Measurements from ENCODE around the gene LCK. TPM values are rescaled to one million over a fixed set of nuclear protein-coding genes. Genes with fewer than 3 reads are reported as not detected.
A peak's percentile ranks its signal among the peaks of the same experiment; 100 is the strongest.
"Not testable (repeated sequence)": the region's sequence is repeated elsewhere in the genome, so short reads cannot be mapped to it uniquely, and the experiment has no call there.

Gene LCK
- polyA plus RNA-seq, 1 donor, result 0.35 TPM

DNA sequence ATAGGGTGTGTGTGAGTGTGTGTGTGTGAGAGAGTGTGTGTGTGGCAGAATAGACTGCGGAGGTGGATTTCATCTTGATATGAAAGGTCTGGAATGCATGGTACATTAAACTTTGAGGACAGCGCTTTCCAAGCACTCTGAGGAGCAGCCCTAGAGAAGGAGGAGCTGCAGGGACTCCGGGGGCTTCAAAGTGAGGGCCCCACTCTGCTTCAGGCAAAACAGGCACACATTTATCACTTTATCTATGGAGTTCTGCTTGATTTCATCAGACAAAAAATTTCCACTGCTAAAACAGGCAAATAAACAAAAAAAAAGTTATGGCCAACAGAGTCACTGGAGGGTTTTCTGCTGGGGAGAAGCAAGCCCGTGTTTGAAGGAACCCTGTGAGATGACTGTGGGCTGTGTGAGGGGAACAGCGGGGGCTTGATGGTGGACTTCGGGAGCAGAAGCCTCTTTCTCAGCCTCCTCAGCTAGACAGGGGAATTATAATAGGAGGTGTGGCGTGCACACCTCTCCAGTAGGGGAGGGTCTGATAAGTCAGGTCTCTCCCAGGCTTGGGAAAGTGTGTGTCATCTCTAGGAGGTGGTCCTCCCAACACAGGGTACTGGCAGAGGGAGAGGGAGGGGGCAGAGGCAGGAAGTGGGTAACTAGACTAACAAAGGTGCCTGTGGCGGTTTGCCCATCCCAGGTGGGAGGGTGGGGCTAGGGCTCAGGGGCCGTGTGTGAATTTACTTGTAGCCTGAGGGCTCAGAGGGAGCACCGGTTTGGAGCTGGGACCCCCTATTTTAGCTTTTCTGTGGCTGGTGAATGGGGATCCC lies 22.5 kb downstream of the LCK start:
- no peak for DNase-seq (ENCODE audit: low read depth)

DNA sequence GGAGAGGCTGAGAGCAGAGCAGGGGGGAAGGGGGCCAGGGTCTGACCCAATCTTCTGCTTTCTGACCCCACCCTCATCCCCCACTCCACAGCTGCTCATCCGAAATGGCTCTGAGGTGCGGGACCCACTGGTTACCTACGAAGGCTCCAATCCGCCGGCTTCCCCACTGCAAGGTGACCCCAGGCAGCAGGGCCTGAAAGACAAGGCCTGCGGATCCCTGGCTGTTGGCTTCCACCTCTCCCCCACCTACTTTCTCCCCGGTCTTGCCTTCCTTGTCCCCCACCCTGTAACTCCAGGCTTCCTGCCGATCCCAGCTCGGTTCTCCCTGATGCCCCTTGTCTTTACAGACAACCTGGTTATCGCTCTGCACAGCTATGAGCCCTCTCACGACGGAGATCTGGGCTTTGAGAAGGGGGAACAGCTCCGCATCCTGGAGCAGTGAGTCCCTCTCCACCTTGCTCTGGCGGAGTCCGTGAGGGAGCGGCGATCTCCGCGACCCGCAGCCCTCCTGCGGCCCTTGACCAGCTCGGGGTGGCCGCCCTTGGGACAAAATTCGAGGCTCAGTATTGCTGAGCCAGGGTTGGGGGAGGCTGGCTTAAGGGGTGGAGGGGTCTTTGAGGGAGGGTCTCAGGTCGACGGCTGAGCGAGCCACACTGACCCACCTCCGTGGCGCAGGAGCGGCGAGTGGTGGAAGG lies 23.7 kb downstream of the LCK start:
- DNase-seq (ENCODE audit: low read depth), result no peak

DNA sequence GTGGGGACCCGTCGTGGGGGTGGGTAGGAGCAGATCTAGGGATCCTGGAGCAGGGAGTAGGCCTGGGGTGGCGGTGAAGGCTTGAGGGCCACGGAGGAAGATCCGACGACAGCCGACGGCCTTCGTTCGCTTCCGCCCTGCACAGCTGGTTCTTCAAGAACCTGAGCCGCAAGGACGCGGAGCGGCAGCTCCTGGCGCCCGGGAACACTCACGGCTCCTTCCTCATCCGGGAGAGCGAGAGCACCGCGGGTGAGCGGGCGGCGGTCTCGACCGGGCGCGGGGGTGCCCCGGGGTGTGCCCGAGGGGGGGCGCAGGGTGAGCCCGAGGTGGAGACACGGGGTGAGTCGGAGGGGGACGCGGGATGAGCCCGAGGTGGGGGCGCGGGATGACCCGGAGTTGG lies 24.4 kb downstream of the LCK start:
- no peak for DNase-seq (ENCODE audit: low read depth)

DNA sequence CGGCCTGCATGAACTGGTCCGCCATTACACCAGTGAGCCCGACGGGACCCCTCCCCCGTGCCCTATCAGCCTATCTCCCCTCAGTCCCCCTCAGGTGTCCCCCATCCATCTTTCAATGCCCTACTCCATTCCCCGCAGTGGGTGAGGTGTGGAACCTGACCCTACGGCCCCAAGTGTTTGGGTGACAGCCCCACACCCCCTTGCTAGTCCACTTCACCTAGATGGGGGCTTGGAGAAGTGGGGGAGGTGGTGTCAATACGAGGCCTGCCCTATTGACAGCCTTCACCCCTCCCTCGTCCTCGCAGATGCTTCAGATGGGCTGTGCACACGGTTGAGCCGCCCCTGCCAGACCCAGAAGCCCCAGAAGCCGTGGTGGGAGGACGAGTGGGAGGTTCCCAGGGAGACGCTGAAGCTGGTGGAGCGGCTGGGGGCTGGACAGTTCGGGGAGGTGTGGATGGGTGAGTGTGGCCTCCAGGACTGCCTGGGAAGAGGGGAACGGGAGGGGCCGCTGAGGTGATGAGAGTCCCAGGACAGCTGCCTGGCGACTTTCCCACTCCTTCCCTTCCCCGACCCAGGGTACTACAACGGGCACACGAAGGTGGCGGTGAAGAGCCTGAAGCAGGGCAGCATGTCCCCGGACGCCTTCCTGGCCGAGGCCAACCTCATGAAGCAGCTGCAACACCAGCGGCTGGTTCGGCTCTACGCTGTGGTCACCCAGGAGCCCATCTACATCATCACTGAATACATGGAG lies 25.1 kb downstream of the LCK start:
- no peak for DNase-seq (ENCODE audit: low read depth)

DNA sequence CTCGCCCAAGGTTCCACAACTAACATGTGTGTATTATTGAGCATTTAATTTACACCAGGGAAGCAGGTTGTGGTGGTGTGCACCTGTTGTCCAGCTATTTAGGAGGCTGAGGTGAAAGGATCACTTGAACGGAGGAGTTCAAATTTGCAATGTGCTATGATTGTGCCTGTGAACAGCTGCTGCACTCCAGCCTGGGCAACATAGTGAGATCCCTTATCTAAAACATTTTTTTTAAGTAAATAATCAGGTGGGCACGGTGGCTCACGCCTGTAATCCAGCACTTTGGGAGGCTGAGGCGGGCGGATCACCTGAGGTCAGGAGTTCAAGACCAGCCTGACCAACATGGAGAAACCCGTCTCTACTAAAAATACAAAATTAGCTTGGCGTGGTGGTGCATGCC lies 33.7 kb downstream of the LCK start:
- DNase-seq (ENCODE audit: low read depth), result not testable (repeated sequence)

DNA sequence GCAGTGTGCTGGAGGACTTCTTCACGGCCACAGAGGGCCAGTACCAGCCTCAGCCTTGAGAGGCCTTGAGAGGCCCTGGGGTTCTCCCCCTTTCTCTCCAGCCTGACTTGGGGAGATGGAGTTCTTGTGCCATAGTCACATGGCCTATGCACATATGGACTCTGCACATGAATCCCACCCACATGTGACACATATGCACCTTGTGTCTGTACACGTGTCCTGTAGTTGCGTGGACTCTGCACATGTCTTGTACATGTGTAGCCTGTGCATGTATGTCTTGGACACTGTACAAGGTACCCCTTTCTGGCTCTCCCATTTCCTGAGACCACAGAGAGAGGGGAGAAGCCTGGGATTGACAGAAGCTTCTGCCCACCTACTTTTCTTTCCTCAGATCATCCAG lies 34.6 kb downstream of the LCK start:
- no peak for DNase-seq (ENCODE audit: low read depth)

DNA sequence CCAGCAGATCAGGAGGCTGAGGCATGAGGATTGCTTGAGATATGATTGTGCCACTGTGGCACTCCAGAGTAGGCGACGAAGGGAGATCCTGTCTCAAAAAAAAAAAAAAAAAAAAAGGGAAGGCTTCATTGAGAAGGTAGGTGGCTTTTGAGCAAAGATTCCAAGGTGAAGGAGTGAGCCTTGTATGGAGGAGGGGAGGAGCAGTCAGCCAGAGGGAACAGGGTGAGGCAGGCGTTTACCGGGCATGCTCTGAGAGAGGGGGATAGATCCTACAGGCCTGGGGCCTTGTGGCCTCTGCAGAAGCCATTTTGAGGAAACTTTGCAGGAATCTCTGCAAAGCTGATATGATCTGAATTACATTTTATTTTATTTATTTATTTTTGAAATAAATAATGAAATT lies 35.7 kb downstream of the LCK start:
- DNase-seq (ENCODE audit: low read depth), result no peak

DNA sequence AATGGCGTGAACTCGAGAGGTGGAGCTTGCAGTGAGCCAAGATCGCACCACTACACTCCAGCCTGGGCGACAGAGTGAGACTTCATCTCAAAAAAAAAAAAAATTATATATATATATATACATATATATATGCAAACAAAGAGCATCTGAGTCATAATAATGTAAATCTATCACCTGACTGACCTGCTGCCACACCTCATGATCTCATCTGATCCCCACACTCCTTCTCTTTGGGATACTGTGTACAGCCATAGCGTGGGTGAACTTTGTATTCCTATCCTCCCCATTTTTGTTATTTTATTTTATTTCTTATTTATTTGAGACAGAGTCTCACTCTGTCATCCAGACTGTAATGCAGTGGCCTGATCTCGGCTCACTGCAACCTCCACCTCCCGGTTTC lies 38.2 kb downstream of the LCK start:
- DNase-seq (ENCODE audit: low read depth), result no peak

DNA sequence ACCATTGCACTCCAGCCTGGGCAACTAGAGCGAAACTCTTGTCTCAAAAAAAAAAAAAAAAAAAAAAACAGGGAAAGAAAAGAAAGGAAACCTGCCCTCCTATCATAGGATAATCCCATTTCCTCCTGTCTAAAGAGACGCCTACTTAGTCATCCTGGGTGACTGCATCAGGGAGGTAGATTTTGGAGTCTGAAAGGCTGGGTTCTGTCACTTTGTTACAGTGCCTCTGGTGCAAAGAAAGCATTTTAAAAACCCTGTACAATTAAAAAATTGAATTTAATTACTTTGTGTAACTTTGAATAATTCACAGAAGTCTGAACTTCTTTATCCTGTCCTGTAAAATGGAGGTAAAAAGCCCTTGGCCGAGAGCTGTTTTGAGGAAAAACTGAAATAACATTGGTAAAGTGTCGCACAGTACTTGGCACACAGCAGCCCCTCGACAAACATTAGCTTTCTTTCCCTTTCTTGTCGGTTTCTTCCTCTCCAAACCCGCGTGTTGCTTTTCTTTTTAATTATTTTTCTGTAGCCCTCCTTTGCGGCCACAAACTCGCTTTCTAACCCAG lies 40.2 kb downstream of the LCK start:
- no peak for DNase-seq (ENCODE audit: low read depth)

DNA sequence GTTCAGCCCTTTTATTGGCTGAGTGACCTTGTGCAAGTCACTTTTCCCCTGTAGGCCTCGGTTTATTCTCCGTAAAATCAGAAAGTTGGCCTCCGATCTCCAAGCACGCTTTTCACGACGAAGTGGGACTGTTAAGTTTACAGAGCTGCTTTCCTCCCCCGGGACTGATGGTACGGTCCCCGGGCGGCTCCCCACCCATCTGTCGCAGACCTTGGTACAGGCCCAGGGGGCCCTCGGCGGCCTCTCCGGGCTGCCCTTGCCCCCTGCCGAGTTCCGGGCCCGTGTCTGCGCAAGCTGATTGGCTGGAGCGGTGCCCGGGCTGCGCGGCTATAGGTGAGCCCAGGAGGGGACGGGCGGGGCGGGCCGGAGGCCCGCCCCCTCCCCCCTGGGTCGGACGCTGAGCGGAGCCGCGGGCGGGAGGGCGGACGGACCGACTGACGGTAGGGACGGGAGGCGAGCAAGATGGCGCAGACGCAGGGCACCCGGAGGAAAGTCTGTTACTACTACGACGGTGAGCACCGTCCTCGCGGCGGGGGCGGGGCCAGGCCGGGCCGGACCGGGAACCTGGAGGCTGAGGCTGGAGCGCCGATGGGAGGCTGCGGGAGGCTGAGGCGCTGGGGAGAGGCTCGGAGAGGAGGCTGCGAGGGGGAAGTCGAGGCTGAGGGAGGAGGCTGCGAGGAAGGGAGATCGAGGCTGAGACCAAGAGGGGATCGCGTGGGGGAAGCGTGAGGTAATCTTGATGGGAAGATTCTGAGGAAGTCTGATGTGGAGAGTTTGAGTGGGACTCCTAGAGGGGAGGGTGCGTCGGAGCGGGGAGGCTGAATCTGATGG lies 40.9 kb downstream of the LCK start, which contains the start of gene HDAC1:
TSS of gene HDAC1 (plus strand) at position 376 of the 831 bp plus-strand sequence. CDS start at position 463, 87 bp downstream.
- DNase-seq (ENCODE audit: low read depth), result peak; percentile 35

DNA sequence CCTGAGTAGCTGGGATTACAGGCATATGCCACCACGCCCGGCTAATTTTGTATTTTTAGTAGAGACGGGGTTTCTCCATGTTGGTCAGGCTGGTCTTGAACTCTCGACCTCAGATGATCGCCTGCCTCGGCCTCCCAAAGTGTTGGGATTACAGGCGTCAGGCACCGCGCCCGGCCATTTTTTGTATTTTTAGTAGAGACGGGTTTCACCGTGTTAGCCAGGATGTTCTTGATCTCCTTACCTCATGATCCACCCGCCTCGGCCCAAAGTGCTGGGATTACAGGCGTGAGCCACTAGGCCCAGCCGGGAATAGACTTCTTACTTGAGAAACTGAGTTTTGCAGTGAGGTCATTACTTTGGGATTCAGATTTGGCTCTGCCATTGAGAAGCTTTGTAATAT lies 47.1 kb downstream of the LCK start:
- not testable (repeated sequence) for DNase-seq (ENCODE audit: low read depth)

DNA sequence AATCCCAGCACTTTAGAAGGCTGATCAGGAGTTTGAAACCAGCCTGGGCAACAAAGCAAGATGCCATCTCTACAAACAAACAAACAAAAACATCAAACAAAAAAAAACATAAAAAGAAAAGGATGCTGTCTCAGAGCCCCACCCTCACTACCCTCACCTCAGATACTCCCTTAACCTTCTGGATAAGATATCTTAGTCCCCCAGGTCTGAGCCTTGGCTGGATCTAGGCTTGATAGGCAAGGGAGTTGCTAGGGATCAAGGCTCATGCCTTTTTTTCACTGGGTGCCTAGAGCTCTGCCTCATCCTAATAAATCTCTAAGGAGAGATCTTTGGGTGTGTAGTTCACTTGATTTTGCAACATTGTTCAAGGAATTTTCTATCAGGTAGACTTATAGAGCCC lies 48.3 kb downstream of the LCK start:
- no peak for DNase-seq (ENCODE audit: low read depth)

DNA sequence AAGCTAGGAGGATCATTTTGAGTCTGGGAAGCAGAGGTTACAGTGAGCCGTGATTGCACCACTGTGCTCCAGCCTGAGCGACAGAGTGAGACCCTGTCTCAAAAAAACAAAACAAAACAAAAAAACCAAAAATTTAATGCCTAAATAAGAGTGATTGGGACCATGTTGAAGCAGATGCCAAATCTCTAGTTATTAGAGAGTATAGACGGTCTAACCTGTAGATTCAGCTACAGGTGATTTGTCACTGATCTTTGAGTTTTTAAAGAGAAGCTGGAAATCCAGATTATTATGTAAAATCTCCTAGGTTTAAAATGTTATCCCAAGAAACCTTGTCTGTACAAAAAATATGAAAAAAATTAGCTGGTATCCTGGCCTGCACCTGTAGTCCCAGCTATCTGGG lies 52.3 kb downstream of the LCK start:
- DNase-seq (ENCODE audit: low read depth), result no peak

DNA sequence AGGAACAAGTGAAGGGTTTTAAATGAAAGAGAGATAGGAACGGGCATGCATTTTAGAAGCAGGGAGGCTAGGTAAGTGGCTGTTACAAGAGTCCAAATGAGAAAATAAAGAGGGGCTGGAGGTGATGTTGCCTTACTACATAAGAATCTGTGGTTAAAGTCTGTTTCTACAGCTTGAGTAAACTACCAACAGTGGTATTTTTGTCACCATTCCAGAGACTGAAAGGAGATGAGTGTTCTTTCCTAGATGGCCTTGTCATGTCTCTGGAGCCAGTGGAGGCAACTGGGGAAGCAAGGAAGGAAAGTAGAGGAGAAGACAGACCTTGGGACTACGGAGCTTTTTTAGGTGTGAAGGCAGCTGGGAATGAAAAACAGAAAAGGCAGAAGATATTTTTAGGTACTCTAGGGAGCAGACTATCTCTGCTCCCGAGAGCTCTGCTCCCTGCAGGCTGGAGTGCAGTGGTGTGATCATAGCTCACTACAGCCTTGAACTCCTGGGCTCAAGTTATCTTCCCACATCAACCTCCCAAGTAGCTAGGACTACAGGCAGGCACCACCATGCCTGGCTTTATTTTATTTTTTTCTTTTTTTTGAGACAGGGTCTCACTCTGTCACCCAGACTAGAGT lies 53.0 kb downstream of the LCK start:
- no peak for DNase-seq (ENCODE audit: low read depth)

DNA sequence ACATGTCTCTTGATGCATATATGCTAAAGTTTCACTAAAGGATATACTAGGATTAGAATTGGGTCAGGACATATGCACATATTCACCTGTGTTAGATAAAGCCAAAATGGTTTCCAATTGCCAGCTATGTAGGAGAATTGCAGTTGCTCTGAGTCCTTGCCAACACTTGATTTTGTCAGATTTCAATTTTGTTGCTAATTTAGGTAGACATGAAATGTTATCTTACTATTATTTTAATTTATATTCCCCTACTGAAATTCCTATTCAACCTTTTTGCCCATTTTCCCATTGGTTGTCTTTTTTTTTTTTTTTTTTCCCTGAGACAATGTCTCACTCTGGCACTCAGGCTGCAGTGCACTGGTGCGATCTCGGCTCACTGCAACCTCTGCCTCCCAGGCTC lies 54.2 kb downstream of the LCK start:
- no peak for DNase-seq (ENCODE audit: low read depth)

DNA sequence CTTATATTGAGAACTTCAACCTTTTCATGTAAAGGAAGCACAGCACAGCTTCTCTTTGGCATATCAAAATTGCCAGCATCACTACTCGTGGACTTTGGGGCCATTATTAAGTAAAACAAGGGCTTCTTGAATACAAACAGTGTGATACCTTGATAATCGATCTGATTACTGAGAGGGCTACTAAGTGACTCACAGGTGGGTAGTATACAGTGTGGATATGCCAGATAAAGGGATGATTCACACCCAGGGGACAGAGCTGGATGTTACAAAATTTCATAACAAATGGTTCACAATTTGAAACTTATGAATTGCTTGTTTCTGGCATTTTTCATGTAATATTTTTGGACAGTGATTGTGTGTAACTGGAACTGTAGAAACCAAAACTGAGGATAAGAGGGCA lies 56.3 kb downstream of the LCK start:
- DNase-seq (ENCODE audit: low read depth), result no peak

DNA sequence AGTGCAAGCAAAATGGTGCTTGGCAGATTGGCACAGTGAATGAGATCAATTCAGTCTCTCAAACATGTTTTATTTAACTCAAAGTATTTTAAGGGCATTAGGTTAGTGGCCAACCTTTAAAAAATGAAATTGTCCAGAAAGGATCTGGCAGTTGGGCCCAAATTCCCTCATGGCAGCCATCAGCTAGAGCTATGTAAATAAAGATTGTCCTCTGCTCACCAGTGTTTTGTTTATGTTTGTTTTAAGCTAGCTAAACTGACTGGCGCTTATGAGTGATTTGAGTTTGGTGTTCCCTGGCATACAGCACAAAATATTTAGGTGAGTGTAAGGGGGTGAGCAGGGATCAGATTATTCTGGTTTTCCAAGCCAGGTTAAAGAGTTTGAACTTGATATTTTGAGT lies 58.9 kb downstream of the LCK start:
- no peak for DNase-seq (ENCODE audit: low read depth)

DNA sequence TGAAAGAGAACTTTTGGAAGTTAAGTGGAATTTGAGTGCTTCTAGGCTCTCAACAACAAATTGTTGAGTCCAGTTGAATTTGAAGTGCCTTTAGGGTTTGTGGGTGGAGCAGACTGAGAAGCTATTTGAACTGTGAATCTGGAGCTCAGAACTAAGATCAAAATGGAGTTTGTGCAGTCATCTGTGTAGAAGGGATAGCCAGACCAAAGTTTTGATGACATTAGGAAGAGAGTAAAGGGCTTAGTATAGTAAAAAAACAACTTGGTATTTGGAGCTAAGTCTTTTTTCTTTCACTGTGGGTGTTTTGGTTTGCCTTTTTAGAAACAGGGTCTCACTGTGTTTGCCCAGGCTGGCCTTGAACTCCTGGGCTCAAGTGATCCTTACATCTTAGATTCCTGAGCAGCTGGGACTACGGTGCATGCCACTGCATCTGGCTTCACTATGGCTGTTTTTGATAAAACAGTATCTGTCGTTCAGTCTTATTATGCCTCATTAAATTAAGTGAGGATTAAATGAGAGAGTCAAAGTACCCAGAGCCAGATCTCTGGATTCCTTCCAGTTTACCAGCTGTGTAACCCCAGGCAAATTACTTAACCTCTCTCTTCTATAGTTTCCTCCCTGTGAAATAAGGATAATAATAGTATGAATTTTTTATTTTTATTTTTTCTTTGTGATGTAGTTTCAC lies 60.8 kb downstream of the LCK start:
- DNase-seq (ENCODE audit: low read depth), result no peak

DNA sequence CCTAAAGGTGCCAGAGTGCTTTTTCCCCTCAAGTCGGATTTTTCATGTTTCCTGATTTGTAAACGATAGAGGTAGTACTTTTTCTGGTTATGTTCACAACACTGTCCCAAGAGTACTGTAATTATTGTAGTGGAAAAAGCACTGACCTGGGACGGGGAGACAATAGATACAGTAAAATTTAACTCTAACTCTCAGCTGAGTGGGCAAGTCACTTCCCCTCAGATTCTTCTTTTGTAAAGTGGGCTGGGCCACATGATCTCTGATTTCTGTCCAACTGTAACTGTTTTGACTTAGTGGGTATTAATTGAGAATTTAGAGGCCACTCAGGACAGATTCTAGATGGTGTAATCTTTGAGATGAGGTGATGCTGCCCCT lies 65.8 kb downstream of the LCK start:
- DNase-seq (ENCODE audit: low read depth), result no peak

DNA sequence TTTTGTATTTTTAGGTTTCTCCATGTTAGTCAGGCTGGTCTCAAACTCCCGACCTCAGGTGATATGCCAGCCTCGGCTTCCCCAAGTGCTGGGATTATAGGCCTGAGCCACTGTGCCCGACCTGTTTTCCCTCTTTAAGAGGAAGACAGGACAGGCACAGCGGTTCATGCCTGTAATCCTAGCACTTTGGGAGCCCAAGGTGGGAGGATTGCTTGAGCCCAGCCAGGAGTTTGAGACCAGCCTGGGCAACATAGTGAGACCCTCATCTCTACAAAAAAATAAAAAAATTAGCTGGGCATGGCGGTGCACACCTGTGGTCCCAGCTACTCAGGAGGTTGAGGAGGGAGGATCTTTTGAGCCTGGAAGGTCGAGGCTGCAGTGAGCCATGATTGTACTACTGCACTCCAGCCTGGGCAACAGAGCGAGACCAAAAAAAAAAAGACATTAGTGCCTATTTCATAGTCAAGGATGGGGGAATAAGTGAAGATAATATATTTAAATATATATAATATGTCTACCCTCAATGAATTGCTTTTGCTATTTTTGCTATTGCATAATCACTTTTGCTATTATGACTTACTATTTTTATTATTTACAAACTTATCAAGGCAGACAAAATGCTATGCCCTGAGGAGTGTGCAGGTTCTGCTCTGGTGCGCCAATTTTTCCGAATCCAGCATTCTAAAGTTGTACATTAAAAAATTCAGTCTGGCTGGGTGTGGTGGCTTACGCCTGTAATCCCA lies 67.2 kb downstream of the LCK start:
- DNase-seq (ENCODE audit: low read depth), result no peak
